Measurements from ENCODE around the gene IFI27.

The IFI27 gene

DNA sequence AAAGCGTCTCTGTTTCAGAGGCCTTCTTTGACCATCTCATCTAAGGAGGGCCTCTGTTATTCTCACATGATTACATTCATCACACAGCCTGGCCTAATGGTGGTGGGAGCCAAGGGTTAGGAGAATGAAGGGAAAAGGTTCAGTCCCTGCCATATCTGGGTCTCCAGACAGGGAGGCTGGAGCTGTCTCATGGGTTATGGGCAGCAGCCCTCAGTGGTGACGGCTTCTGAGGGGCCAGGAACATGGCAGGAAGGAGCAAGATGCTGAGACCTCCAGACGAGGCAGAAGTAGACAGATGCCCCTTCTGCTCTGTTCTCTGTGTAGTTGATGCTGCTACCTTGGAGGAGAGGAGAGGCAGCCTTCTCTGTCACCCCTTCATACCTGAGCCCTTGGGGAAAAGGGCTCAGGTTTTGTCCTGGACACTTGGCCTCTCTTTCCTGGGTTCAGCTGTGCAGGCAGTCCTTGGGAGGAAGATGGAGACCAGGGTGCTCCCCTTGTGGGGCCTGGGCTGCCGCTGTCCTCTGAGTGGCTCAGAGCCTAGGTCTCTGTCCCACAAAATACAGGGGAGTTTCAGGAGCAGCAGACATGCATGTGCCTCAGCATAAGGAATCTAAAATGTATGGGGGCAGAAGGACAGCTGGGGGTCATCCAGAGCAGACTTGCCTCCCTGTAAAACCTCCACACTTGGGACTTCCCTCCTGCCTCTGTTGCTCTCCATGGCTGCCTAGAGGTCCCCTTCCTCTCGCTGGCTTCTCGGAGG, 15.3 kb downstream of the IFI27 start:
- no peak for DNase-seq (ENCODE audit: low read depth in 2 of 2)

DNA sequence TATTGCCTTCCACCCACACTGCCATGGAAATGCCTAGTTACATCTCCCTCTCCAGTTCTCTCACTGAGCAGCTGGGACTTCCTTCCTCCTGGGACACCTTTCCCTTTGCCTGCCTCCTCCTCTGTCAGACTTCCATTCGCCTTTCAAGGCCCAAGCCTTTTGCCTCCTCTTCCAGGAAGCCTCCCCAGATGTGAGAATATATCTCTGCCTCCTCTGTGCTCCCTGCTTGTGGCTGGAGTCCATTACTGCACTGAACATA, 15.8 kb downstream of the IFI27 start:
- DNase-seq (ENCODE audit: low read depth in 2 of 2), result no peak

DNA sequence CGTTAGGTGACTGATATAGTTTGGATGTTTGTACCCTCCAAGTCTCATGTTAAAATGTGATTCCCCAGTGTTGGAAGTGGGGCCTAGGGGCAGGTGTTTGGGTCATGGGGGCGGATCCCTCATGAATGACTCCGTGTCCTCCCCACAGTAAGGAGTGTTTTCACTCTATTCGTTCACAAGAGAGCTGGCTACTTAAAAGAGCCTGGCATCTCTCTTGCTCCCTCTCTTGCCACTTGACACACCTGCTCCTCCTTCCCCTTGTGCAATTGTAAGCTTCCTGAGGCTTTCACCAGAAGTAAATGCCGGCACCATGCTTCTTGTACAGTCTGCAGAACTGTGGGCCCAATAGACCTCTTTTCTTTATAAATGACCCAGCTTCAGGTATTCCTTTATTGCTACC, 16.3 kb downstream of the IFI27 start:
- no peak for DNase-seq (ENCODE audit: low read depth in 2 of 2)

DNA sequence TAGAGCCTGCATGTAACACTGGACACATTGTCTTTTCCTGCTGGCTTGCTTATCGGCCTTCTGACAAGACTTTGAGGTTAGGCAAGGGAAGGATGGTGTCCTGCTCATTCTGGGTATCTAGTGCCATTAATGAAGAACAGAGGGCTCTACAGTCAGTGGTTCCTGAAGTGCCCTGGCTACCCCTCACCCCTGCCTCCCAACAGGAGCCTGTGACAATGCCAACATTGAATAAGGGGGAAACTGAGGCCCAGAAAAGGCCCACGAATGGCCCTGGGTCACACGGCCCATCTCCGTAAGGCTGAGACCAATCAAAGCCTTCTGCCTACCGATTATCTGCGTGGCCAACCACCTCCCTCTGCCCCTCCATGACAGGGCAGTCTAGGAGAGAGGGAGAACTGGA, 16.8 kb downstream of the IFI27 start:
- no peak for DNase-seq (ENCODE audit: low read depth in 2 of 2)

DNA sequence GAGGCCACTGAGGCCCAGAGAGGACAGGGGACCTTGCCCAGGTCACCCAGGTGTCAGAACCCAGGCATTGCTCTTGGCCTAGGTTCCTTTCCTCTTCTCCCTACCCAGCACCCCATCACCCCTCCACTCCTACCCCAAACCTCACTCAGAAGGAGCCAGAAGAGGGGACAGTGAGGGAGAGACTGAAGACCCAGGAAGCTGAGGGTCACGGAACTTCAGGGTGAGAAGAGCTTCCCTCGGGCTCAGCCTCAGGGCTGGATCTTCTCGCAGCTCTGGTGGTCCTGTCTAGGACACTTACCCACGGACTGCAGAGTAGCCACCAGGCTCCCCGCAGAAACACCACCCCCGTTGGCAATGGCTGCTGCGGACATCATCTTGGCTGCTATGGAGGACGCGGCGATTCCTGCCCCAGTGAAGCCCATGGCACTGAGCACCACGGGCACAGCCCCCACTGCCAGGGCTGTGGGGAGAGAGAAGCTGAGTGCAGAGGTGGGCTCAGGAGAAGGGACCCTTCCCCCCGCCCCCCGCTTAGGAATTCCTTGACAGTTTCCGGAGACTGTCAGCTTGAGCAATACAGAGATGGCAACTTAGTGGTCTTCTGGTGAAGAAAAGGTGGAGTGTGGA, 17.8 kb downstream of the IFI27 start:
- DNase-seq (ENCODE audit: low read depth in 2 of 2), result no peak

DNA sequence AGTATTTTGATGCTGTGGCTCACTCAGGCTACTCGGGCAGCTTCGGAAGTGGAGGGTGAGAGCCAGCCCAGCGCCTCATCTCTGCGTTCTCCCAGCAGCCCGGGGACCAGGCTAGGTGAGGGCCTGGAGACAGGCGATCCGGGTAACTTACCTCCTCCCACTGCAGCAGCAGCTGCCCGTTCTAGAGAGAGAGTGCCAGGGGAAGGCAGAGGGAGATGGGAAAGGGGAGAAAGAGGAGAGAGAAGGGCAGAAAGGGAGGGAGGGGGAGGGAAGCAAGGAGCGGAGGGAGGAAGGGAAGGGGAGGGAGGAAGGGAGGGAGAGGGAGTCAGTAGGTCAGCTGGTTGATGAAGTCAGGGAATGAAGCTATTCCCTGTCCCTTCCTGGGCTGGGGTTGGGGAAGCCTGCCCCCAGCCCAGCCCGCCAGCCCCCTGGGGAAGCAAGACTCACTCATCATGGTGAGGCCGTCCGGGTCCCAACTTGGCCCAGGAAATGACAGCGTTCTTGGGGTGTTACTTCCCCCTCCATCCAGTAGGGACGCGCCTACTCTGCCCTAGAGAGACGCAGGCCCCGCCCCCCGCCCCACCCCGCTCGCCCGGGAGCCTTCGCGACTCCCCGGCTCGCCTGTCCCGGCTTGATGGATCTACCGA, 18.7 kb downstream of the IFI27 start, which contains the start of gene IFI27L2:
TSS of gene IFI27L2 (minus strand) at position 494 of the 647 bp plus-strand sequence. CDS start at position 454, 40 bp downstream.
- peak; percentile 53 to 58 for DNase-seq (ENCODE audit: low read depth in 2 of 2)

DNA sequence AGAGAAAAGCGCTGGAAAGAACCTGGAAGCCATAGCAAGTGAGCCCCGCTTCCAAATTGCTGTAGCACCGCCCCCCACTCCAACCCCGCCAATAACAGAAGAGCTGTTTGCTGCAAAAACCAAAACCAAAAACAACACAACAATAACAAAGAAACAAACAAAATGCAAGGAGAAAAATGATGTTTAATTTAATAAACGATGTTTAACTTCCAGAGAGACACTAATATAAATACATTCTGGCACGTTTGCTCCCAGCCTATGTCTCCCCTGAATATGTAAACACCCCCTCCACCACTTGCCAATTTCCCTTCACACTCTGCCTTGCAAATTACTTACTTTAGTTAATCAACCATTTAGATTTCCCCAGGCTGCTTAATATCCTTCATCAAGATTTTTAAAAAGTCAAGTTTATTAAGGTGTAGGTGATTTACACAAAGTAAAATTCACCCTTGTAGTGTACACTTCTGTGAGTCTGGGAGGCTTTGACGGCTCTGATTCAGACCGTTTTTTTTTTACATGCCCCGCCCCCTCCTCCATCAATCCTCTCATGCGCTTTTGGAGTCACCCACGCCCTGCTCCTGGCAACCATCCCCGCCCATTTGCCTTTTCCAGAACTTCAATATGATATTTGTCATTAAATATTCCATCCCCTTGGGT, 19.4 kb downstream of the IFI27 start:
- DNase-seq (ENCODE audit: low read depth in 2 of 2), result no peak

DNA sequence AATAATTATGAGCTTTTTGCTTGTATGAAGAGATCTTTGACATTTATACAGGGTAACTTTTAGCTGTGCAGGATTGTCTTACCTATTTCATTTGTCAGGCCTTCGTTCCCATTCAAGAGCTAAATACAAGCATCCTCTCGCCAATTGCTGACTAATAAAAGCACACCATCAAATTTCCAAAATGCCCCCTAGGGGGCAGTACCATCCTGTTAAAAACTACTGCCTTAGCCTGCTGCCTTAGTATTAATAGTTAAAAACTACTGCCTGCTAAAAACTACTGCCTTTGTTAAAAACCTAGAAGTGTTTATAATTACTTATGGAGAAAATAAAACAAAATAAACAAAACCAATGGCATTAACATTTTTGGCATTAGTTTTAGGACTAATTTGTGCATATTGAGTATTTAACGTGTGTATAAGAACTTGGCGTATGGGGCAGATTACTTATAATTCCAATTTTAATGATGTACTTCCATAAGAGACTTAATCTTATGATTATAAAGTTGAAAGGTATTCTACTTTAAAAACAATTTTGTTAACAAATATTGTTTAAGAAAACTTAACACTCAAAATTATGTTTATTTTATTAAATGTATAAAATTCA, 21.9 kb downstream of the IFI27 start:
- no peak for DNase-seq (ENCODE audit: low read depth in 2 of 2)

DNA sequence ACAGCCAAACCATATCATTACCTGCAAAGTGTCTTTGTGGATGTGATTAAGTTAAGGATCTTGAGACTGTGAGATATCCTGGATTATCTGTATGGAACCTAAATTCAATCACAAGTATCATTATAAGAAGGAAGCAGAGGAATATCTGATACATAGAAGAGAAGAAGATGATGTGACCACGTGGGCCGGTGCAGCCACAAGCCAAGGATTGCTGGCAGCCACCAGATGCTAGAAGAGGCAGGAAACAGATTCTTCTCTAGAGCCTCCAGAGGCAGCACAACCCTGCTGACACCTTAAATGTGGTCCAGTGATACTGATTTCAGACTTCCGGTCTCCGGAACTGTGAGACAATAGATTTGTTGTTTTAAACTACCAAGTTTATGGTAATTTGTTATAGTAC, 24.9 kb downstream of the IFI27 start:
- no peak for DNase-seq (ENCODE audit: low read depth in 2 of 2)

DNA sequence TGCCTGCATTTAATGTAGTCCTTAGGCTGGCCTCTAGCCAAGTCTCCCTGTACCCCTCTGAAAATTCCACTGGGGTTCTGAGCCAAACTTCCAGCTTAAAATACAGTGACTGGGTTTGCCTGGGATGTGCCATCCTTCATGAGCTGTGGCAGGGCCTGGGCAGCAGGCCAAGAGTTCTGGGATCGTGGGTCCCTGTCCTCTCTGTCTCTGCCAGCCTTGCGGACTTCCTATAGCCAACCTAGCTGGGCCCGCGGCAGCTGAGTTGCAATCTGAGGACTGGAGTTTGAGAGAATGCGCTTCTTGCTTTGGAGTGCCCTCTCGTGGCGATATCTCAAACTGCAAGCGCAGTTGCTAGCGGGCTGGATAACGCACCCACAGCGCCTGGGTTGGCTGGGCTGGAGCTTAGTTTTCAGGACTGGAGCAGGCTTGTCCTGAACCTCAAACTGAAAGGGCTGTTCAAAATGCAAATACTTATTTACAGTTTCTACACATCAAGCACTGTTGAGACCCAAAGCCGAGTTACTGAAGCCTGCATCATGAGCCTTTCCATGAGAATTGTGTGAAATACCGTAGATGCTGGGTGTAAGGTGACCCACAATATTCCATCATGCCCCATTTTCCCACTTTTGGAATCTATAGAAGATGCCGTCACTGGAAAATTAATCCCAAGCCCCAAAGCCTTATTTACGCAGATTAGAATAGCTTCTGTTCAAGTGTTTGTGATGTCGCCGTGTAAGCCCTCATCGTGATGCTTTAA, 26.2 kb downstream of the IFI27 start:
- peak; percentile 42 to 43 for DNase-seq (ENCODE audit: low read depth in 2 of 2)

DNA sequence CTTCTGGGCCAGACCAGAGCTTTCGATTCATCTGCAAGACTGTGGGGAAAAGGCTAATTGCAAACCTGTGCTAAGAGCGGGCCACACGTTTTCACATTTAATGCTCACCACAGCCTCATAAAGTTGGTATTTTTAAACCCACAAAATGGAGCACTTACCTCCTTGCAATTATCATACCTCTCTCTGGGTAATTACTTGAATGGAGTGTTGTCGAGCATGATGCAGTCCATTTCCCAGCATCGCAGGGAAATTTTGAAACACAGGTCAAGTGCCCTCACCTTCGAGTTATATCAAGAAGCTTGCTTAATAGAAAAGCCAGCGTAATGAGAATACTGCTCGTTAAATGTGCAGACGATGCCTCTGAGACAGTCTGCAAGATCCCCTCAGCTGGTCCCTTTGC, 27.7 kb downstream of the IFI27 start:
- no peak for DNase-seq (ENCODE audit: low read depth in 2 of 2)

DNA sequence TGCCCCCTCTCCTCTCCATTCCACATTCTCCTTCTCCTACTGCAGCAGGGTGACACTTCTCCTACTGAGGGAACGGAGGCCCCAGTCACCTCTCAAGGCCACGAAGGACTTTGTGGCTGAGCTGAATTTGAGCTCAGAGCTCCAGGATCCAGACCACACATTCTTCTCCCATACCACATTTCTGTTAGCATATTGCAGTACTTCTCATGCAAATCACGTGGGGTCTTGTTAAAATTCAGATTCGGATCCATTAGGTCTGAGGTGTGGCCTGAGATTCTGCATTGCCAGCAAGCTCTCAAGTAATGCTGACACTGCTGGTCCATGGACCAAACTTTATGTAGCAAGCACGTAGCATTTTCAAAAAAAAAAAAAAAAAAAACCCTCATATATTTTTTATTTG, 28.5 kb downstream of the IFI27 start:
- DNase-seq (ENCODE audit: low read depth in 2 of 2), result no peak

DNA sequence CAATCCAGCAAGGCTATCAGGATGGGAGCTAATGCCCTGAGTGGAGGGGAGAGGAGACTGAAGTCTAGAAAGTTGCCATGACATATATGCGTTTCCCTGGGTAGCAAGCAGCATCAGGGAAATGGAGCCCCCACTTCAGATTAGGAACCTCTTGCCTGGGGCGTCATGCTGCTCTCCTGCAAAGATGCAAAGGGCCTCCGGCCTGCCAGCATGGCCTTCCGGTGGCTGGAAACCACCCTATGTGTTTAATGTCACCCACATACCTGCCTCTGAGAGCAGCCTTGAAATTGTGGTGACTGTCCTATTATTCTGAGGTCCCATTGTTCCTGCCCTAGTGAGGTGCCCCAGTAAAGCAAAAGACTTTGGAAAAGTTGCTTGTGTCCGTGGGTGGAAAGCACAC, 28.9 kb downstream of the IFI27 start:
- DNase-seq (ENCODE audit: low read depth in 2 of 2), result no peak

DNA sequence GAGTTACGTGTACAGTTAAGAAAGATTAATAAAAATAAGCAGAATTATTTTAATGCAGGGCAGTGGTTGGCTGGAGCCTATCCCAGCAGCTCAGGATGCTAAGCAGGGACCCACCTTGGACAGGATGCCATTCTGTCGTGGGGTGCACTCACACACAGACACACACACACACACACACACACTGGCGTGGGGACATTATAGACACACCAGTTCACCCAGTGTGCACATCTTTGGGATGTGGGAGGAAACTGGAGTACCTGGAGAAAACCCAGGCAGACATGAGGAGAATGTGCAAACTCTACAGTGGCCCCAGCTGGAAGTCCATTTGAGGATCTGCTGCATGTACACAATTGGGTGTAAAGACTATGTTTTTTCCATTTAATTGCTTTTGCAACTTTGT, 31.7 kb downstream of the IFI27 start:
- no peak for DNase-seq (ENCODE audit: low read depth in 2 of 2)

DNA sequence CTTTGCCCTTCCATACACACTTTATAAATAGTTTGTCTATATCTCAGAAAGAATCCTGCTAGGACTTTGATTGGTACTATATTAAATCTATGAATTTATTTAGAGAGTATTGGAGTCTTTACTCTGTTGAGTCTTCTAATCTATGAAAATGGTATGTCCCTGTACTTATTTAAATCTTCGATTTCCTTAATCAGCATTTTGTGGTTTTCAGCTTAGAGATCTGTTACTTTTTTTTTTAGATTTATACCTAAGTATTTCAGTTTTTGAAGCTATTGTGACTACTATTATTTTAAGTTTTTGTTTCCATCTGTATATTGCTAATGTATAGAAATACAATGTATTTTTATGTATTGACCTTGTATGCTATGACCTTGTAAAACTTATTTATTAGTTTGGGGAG, 32.3 kb downstream of the IFI27 start:
- no peak for DNase-seq (ENCODE audit: low read depth in 2 of 2)

DNA sequence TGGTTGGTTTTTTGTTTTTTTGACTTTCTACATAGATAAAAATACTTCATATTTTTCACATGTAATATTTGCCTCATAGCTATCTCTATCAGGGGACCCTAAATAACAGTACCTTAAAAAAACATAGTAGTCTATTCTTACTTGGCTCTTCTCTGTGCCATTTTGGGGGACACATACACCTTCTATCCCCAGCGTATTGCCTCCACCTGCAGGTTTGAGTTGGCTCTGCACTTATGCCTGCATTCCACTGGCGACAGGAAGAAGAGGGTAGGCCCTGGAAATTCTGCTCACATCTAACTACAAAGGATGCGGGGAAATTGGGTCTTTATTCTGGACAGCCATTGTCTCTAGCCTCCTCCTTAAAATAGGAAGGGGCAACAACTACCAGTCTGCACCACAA, 32.7 kb downstream of the IFI27 start:
- DNase-seq (ENCODE audit: low read depth in 2 of 2), result no peak

DNA sequence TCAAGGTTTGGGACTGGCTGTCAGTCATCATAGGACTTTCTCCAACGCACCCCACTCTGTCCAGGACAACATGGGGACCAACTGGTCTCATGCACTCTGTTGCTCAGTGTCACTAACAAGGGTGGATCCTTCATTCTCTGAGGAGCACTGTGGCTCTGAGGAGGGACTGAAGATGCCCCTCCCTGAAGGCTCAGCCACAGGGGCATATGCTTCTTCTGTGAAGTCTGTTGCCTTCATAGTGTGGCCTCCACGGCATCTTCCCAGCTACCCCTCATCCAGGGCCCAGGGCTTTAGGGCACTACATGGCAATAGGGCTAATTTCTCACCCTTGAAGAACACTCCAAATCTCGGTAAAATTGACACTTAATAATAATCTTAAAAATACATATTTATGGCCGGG, 33.2 kb downstream of the IFI27 start:
- DNase-seq (ENCODE audit: low read depth in 2 of 2), result no peak

DNA sequence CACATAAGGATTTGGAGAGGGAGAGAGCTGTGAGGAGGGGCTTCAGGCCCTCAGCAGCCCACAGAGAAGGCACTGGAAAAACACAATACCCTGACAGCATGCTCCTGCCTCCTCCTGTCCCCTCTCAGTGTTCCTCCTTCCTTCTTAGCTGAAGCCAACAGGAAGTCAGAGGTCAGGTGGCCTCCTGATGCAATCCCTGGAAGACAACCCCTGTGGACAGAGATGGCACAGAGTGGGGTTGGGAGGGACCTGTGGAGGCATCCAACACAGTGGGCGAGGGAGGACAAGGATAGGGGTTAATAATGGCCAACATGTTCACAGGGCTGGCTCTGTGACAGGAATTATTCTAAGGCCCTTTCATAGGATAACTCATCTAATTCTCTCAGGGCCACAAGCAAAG, 34.2 kb downstream of the IFI27 start:
- no peak for DNase-seq (ENCODE audit: low read depth in 2 of 2)

DNA sequence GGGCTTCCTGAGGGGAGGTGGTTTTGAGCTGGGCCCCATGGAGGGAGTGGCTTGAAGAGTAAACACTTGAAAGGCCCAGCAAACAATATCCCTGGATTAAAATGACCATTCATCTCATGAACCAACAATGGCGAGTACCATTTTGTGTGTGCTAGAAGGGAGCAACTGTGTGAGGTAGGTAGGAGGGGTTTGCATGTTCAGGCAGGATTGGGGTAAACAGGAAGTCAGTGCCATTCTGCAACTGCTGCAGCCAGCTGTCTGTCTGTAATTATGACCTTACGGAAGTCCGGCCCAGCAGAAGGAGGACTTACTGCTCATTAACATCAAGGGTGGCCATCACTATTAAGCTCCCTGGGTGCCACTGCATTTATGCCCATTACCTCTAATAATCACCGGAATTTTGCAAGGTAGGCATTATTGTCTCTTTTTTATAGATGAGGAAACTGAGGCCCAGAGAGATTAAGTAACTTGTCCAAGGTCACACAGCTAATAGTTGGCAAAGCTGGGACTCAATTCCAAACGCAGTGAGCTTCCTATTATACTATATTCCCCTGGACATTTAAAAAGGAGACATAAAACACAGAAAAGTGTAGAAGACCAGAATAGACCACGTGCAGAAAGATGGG, 35.5 kb downstream of the IFI27 start:
- DNase-seq (ENCODE audit: low read depth in 2 of 2), result no peak

DNA sequence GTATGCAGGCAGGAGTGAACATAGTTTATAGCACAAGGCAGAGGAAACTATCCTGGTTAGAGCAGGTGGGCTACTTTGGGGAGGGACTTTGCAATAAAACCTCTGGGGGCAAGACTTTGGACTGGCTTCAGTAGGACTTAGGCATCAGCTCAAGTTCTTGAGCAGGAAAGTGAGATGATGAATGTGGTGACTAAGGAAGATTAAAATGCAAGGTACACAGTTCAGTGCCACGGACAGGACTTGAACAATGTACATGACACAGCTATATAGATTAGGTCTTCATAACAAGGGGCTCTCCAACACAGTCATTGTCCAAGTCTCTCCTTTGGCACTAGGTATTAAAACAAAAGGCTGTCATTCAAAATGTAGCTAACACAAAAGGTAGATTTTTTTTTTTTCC, 42.1 kb downstream of the IFI27 start:
- DNase-seq (ENCODE audit: low read depth in 2 of 2), result no peak

DNA sequence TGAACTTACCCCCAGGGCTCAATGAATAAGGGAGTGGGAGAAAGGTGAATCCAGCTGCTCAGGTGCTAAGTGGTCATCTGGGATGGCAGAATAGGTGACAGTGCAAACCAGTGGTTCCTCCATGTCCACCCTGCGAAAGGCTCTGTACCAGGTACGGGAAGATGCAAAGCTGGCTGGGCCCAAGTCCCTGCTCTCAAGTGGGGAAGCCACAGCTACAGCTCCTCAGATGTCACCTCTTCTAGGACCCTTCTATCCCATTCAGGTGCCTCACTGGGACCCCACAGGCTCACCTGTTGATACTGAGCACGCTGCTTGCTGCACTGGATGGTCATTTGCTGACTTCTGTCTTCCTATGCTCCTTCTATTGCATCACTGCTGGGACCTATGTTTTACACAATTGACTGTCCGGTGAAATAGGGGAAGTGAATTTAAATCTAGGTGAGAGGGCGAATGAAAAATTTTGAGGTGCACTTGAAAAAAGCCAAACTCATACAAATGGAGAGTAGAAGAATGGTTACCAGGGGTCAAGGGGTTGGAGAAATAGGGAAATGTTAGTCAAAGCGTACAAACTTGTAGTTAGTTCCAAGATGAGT, 43.3 kb downstream of the IFI27 start:
- no peak for DNase-seq (ENCODE audit: low read depth in 2 of 2)
